ENCODE data around the gene C16orf92.

DNA sequence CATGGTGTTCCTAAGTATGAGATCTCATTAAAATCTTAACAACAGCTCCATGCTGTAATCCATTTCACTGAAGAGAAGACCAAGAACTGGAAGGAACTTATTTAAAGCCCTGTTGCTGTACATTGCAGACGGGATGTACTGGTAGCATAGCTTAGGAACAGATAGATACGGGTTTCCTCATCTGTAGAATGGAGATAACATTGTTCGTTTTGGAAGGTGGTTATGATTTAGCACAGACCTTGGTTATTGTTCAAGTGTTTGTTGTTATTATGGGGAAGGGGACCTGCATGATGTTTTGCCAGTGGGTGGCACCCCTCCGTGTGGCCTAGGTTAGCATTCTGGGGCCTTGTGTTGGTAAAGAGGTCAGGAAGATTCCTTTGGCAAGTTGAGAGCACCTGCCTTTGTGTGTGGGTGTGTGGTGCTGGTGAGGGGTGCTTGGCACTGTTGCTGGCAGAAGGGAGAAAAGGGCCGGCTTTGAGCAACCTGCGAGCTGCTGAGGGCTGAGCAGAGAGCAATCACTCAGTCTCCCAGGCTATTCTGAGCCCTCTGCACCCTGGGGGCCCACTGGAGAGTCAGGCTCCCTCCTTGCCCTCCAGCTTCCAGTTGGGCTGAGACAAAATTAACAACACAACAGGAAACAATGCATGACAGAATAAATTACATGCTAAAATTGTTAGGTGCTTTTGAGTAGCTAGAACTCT lies 47.0 kb upstream of the C16orf92 start:
- TF ChIP-seq GATA2 (IDR thresholded peaks at IDR 0.05; ENCODE audit: low read depth, low read length) (no peak), GATA3 (IDR thresholded peaks at IDR 0.05; ENCODE audit: low read depth, low read length) (no peak)

Measured in SH-SY5Y (cell line).